GM13976 (cell line): ENCODE data around the gene CSTB.

Experiments
- DNase-seq: peaks from one replicate; pipeline ENCODE4 v3.0.0; 2012; ENCODE audit warnings: low spot score
- CTCF ChIP-seq: IDR thresholded peaks from 2 replicates; pipeline ENCODE4 v1.5.1; 2012; ENCODE audit warnings: borderline replicate concordance, mild to moderate bottlenecking; ENCODE audit not compliant: insufficient read depth; ENCODE audit errors: extremely low read depth, missing control alignments, control extremely low read depth
- in situ Hi-C: fragments of 300-500 bp; cut with MboI; formaldehyde crosslinking; loops from one replicate; pipeline ENCODE4 v1.12.0; 2022; ENCODE audit warnings: low sequenced_read_pairs, mixed read lengths, inconsistent platforms; ENCODE audit not compliant: unreplicated experiment

CSTB gene

GRCh38 chr21:43814215-43815106 is 38.4 kb upstream of the CSTB start:
- TF ChIP-seq CTCF: no peak
- no peak for DNase-seq
- in situ Hi-C loops: loop anchor here (10.0 to 25.0 kb wide), 3 partner anchors 130 to 473 kb away; partner anchors contain the start of gene AIRE

- no peak for DNase-seq
- in situ Hi-C loops: loop anchor here (10.0 to 25.0 kb wide), 3 partner anchors 131 to 474 kb away; partner anchors contain the start of gene AIRE
- no peak for TF ChIP-seq CTCF
Measured at GRCh38 chr21:43813656-43813980, 37.5 kb upstream of the CSTB start.

GRCh38 chr21:43812957-43813655 is 37.0 kb upstream of the CSTB start:
- no peak for TF ChIP-seq CTCF
- DNase-seq: no peak
- in situ Hi-C loops: loop anchor here (10.0 to 25.0 kb wide), 3 partner anchors 132 to 474 kb away; partner anchors contain the start of gene AIRE

- DNase-seq: no peak
- no peak for TF ChIP-seq CTCF
- in situ Hi-C loops: loop anchor here (10.0 to 25.0 kb wide), 3 partner anchors 133 to 475 kb away; partner anchors contain the start of gene AIRE
Measured at GRCh38 chr21:43812139-43812821, 36.2 kb upstream of the CSTB start.

- in situ Hi-C loops: loop anchor here (10.0 to 25.0 kb wide), 3 partner anchors 133 to 476 kb away; partner anchors contain the start of gene AIRE
- TF ChIP-seq CTCF: no peak
Measured at GRCh38 chr21:43811262-43812105, 35.4 kb upstream of the CSTB start.

More at GRCh38 chr21:43811262-43812105, 35.4 kb upstream of the CSTB start:
- no peak for DNase-seq
